GM19328 (cell line): ENCODE results near the gene RALBP1.
"Not testable (repeated sequence)": the region's sequence is repeated elsewhere in the genome, so short reads cannot be mapped to it uniquely, and the experiment has no call there.

ENCODE experiments used
- ATAC-seq: cut with Tn5 transposase; IDR thresholded peaks from one replicate; pipeline ENCODE4 v1.9.1; 2021; ENCODE audit warnings: mild to moderate bottlenecking, moderate library complexity; ENCODE audit not compliant: unreplicated experiment

The RALBP1 gene

DNA sequence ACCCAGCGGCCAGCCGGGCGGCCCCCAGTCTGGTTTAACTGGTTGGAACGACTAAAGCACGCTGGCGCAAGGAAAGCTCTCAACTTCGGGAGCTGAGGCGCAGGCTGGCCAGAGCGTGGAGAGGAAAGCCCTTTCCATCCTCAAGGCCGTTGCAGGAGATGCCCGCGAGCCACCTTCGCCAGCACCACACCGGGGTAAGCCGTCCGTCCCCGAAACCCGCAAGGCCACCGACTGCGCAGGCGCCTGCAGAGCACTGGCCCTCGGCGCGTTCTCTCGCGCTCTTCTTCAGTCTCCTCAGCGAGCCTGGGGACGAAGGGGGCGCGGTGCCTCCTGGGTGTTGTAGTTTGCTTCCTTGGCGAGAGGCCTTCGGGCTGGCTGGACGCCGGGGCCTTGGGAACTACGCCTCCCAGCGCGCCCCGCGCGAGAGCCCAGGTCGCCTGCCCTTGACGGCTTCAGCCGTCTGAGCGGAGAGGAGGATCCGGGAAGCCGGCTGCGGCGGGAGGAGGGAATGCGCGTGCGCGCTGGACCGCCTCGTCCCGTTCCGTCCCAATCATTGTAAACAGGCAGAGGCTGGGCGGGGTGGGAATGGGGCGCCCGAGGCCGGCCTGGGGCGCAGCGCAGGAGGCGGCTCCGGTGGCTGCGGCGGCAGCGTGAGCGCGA lies at the start of gene RALBP1:
Gene RALBP1, plus strand, starts transcription at position 531 of the 660 bp plus-strand sequence. CDS start 37,533 bp downstream, outside the sequence.
- peak; percentile 87 for ATAC-seq

DNA sequence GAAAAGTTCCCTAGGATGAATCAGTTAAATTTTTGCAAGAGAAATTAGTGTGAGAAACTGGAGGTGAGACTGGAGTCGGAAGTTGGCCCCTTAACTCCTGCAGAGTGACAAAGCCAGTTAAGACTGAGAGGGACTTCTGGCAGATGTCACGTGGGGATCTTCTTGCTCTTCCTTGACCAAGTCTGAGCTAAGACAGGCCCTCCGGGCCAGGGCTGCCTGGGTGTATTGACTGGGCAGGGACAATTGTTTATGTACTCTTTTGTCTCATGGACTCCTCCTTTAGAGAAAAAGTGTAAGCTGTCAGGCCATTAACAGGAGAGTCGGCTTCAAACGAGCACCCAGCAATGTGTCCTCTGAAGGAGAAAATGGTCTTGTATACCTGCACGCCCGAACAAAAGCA lies 48.6 kb upstream of the RALBP1 start:
- no peak for ATAC-seq

DNA sequence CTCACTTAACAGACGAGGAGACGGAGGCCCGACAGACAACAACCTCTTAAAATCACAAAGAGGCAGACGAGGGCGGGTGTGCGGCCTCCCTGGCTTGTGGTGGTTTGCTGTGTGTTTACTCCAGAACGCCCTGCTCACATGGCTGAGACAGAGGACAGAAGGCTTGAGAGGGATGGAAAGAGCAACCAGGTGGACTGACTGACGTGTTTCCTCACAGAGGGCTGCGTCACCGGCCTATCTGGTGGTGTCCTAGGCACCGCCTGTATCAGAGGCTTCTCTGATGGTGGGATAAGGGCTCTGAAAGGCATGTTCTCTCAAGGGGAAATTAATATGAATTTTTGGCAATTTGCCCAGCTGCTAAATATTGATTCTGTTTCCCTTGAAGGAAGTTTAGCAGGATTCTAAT lies 47.0 kb upstream of the RALBP1 start:
- no peak for ATAC-seq

DNA sequence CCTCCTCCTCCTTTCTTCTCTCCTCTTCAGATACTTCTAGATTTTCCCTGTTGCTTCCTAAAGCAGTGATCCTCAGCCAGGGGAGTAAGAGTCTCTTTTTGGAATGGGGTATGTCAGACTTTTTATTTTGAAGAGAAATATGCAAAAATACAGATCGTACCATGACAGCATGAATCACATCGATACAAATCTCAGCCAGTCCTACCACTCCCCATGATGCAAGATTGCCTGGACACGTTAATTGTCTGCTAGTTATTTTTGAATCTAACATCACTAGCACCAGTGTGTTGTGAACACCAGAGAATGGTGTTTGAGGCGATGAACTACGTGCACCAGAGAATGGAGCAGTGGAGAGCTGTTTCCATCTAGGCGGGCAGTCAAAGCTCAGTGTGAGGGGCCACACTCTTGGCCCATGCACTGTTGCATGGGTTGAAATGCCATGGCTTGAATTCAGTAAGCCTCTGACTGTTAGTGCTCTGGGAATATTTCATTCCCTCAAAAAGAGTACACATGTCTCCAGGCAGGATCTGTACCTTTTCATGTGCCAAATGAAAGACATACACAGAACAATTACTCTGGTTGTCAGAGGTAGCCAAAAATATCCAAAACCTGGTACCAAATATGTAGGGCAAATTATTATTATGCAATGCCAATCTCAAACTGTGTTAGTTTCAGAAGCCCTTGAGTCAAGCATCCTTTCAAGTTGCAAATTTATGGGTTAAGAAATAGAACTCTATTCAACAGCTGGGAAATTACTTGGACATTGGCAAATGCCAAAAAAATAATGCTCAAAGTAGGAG lies 46.3 kb upstream of the RALBP1 start:
- ATAC-seq, result no peak

DNA sequence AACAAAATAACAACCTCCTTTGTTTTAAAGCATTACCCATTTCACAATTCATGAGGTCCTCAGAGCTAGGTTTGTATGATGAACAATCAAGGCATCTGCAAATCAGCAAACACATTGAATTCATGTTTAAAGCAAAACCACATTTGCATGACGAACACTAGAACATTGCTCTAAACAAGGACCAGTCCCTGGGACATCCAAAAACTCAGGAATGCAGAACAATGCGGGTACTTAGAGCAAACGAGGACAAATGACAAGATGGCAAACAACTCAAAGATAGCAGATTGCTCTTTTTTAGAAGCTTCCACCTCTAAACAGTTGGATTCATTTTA lies 45.7 kb upstream of the RALBP1 start:
- no peak for ATAC-seq

DNA sequence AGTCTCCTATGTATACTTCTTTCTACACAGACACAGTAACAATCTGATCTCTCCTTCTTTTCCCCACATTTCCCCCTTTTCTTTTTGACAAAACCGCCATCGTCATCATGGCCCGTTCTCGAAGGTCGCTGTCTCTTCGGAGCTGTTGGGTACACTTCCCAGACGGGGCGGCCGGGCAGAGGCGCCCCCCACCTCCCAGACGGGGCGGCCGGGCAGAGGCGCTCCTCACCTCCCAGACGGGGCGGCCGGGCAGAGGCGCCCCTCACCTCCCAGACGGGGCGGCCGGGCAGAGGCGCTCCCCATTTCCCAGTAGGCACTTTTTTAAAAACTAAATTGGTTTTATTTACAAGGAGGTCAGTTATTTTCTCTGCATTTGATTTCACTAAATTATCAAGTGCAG lies 45.0 kb upstream of the RALBP1 start:
- ATAC-seq, result not testable (repeated sequence)

DNA sequence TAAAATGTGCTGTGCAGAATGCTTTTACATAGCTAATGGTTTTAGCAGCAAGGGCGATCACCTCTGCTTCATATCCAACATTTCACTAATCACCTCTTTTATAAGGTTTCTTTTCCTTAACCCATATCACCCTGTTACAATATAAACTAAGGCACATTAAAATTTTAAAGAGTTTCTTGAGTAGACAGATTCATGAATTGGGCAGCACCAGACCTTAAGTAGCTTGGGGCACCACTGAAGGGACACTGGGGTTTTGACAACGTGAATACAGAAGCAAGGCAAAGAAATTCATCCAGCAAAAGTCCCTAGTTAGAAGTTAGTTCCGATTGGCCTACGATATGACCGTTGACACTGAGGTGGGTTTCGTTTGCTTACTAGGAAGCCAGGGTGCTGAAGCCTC lies 44.0 kb upstream of the RALBP1 start:
- no peak for ATAC-seq

DNA sequence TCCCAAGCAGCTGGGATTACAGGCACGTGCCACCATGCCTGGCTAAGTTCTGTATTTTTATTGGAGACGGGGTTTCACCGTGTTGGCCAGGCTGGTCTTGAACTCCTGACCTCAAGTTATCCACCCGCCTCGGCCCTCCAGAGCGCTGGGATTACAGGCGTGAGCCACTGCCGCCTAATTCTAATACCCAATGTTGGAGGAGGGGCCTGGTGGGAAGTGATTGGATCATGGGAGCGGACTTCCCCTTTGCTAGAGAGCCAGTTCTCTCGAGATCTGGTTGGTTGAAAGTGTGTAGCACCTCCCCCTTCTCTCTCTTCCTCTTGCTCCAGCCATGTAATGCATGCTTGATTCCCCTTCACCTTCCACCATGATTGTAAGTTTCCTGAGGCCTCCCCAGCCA lies 42.2 kb upstream of the RALBP1 start:
- not testable (repeated sequence) for ATAC-seq

DNA sequence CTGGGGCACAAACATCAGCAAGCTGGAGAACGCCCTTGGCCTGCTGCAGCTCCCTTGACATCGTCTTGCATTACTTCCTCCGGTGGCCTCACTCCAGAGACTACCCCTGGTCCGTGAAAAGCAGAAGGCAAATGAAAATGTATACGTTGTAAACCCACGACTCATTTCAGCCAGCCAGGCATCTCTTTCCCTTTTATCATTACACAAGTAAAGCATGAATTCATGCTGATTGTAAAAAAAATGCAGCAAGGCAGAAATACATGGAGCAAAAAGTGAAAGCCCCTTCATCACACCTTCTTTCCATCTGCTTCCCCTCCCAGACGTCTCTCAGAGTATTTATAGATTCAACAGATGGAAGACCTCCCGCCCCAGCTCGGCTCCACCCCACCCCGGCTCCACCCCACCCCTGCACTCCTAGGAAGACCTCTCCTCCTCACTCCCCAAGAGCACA lies 41.6 kb upstream of the RALBP1 start:
- ATAC-seq, result no peak

DNA sequence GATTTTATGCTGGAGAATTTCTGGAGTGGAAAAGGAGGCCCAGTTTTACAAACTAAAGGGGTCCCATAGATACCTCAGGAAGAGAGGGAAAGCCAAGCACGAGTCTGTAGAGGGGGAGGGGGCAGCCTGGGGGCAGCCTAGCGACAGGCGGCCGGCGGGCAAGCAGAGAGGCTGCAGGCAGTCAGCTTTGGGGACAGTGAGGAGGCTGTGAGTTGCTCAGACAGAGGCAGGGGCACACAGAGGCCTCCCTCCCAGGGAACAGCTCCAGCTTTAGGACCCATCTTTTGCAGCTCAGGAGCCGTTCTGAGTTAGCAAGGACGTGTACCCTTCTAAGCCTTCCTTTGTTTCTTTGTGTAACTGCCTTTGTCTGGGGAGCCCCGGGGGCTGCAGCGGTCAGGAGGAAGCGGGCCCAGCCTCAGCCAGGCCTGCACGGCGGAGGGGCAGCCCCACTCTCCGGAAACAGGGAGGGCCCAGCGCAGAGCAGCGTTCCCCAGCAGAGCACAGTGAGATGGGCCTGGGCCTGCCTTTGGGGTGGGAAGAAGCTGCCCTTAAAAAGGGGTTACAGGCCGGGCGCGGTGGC lies 41.1 kb upstream of the RALBP1 start:
- ATAC-seq, result no peak

DNA sequence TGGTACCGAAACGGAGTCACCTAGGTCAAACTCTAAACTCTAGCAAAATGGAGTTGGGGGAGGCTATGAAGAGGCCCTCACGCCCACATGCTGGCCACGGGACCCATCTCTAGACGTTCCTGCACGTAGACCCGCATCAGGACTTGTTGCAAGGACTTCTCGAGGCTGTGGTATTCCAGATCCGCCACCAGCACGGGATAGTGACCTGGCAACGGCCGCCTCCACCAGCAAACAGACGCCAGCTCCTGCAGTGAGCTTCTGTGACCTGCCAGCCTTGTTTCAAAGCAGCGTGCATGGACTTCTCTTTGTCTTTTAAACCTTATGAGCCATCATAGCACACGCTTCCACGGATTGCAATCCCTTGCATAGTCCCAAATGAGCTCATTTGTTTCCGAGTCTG lies 40.3 kb upstream of the RALBP1 start:
- no peak for ATAC-seq

DNA sequence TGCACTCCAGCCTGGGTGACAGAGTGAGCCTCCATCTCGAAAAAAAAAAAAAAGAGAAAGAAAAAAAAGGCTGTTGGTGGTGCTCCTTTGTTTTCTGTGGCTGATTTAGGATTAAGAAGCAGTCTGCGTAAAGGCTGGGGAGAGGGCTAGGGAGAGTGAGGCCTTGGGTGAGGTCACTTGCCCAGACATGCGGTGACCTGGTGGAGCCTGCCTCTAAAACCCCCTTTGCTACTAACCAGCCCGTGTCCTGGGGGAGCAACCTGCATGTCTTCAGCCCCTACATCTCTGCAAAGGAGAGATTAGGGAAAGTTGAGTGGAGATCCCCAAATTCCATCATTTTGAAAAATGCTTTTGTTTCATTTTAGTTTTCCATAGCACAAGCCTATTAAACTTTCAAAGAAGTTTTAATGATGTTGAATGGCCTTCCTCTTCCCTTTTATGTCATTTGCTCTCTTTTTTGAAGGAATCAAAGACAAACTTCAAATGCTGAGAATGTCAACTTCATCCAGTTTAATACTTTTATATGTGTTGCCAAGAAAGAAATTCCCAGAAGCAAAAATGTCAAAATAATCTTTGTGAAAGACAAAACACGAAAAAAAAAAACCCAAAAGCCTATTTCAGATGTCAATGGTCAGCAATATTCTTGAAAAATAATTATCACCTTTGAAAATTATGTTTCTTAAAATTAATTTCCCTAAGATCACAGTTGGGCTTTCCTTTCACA lies 38.9 kb upstream of the RALBP1 start:
- ATAC-seq, result no peak

DNA sequence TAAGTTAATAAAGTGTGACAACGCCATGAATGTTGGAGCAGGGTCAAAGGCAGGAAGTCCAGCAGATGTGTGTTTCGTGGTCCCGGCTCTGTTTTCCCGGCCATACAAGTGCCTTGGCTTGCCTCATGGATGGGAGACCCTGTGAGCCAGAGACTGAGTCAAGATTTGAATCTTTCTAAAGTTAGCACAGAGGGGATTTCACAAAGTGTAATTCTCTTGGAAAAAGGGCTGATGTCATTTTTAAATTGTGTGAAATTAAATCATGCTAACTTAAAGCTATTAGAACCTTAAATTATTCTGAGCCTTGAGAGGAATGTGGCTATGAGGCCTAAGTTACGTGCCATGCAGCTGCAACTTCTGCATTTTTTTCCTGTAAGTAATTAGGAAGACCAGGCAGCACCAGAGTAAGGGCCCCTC lies 38.3 kb upstream of the RALBP1 start:
- no peak for ATAC-seq

DNA sequence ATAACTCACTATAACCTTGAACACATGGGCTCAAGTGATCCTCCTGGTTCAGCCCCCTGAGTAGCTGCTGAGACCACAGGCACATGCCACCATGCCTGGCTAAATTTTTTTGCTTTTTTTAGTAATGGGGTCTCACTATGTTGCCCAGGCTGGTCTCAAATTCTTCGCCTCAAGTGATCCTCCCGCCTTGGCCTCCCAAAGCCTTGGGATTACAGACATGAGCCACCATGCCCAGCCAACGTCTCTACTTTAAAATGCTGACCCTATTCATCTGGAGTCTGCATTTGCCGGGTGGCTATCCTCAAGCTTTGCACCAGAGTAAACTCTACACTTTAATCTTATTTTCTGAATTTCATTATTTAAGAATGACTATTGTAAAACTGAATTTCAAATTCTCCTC lies 37.6 kb upstream of the RALBP1 start:
- no peak for ATAC-seq

DNA sequence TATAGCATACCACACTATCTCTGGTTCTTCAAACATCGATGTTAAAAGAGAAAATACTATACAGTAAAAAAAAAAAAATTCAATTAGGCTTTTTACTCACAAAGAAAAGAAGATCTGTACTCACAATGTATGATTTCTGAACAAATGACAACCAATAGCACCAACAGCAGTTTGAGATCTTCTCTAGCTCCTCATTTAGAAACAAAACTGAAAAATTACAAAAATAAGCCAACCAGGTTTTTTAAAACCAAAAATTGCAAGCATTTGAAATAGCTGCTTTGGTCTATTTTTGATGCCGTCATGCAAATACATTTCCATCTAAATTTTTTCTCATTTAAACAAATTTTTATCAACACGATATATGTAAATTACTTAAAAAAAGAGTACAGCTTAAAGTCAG lies 34.3 kb upstream of the RALBP1 start:
- ATAC-seq, result no peak

DNA sequence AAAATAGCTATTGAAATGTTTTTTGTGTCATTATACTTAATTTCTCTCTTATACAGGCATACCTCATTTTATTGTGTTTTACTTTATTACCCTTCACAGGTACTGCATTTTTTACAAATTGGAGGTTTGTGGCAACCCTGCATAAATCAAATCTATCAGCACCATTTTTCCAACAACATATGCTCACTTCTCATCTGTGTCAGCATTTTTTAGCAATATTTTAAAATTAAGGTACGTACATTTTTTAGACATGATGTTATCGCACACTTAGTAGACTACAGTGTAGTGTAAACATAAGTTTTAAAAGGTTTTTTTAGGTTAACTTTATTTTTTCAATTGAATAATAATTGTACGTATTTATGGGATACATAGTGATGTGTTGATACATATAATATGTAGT lies 30.8 kb upstream of the RALBP1 start:
- ATAC-seq, result no peak

DNA sequence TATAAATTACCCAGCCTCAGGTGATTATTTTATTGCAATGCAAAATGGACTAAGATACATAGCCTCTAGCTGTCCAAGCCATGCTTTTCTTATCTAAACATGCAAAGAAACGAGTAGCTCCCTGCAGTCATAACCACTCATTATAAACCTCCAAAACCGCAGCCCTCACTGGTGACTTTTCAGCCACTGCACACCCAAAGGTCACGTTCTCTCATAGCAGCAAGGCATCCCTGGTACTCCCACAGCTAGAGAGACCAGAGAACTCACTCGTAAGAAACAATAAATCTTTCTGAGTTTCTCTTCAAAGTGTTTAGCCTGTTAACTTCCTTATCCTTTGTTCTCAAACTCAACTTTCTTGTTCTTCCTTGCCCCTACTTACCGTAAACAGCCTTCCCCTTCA lies 28.5 kb upstream of the RALBP1 start:
- no peak for ATAC-seq

DNA sequence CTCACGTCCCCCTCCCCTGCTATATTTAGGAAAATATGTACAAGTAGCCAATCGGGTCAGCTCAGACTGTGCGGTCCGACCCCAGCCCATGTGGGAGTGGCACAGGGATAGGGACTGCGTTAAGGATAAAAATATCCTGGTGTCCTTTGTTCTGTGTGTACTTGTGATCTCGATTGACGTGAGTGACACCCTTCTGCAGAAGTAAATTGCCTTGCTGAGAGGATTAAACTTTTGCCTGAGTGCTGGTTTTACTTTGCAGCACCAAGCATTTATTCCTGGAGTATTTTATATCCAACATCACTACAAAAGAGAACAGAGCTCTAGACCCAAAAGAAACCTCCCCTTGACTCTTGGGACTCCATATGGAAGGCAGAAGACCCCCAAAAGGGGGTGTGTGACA lies 28.0 kb upstream of the RALBP1 start:
- ATAC-seq, result no peak

DNA sequence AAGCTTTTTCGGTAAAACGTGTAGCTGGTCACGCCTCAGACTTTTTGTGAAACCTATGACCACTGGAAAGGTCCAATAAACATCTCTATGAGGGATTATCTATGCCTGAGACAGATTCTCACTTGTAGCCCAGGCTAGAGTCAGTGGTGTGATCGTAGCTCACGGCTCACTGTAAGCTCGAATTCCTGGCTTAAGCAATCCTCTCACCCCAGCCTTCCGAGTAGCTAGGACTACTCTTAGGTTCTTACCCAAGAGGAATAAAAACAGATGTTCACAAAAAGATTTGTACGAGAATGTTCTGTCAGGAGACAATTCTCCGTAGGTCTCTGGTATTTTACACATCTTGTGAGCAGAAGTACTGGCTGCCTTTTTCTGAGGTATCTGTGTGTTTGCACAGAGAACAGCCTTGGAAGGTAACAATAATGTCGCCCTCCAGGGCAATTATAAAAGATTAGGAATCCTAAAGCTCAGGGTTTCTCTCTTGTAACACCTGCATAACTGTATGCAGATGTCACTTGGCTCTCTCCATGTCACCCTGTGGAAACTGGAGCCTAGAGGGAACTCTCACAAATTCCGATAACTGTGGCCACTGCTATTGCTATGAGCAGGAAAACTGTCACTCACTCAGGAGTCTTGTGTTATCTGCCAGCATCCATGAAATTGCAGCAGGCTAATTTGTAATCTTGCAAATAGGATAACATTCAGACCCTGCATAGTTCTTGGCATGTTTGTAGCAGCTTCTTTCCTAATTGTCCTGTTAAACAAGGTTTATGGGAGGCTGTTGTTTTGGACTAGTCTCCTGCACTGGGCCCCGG lies 25.5 kb upstream of the RALBP1 start:
- no peak for ATAC-seq

DNA sequence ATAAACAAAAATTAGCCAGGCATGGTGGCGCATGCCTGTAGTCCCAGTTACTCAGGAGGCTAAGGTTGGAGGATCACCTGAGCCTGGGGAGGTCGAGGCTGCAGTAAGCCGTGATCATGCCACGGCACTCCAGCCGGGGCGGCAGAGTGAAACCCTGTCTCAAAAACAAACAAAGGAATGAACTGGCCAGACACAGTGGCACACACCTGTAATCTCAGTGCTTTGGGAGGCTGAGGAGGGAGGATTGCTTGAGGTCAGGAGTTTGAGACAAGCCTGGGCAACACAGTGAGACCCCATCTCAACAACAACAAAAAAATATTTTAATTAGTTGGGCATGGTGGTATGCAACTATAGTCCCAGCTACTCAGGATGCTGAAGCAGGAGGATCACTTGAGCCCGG lies 24.4 kb upstream of the RALBP1 start:
- not testable (repeated sequence) for ATAC-seq

DNA sequence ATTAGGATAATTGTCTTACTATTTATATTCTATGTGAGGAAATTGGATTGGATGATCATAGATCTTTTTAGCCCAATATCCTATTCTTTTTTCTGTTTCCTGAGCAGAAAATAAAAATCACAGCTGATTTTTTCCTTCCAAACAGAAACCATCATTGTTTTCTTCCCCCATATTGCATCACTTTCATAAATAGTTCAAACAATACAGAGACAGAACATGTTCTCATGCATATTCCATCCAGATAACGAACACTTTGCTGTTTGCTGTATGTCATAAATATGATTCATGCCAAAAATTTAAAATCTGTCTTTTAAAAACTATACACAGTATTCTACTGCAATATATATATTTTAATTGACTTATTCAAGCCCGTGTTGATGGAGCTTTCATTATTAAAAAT lies 22.0 kb upstream of the RALBP1 start:
- no peak for ATAC-seq
